ENCODE results near the gene GALNT2. TPM values are rescaled to one million over a fixed set of nuclear protein-coding genes. Genes with fewer than 3 reads are reported as not detected.

Gene GALNT2
- total RNA-seq, 4 donors from 2014 or later, result 47.9 to 78.6 (median 60.0) TPM

DNA sequence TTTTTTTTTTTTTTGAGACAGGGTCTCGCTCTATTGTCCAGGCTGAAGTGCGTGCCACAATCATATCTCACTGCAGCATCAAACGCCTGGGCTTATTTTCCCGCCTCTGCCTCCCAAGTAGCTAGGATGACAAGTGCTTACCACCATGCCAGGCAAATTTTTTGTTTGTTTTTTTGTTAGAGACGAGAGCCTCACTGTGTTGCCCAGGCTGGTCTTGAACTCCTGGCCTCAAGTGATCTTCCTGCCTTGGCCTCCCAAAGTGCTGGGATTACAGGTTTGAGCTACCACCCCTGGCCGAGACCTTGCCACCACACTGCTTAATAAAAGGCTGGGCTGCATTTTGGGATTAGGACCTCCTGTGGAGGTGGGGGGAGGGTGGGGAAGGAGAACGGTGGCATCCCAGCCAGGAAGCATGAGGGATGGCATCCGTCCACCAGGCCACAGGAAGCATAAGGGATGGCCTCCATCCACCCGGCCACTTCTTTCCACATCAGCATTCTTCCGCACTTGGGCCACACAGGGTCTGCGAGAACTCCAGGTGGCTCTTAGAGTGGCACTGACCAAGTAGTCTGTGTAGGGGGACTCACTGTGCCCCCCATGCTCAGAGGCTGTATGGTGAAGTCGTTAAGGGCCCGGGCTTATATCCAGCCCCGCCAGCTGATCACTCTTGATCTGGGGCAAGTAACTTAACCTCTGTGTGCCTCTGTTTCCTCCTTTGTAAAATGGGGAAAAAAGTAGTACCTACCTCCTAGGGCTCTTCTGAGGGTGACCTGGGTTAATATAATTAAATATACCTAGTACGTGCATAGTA, 75.0 kb downstream of the GALNT2 start:
- Histone ChIP-seq H3K36me3 (no peaks in the 10 kb centered on the region), H3K27me3 (no peaks in the 10 kb centered on the region), H3K4me3 (no peak overlapping the region), H3K27ac (peak overlapping the region in 1 of 4 donors; percentile 86), H3K9me3 (no peaks in the 10 kb centered on the region), H3K4me1 (peaks cover 0 to 88% (median 69%) of the 10 kb centered on the region in 4 donors)
- no peak for TF ChIP-seq POLR2A (IDR thresholded peaks at IDR 0.05)
- TF ChIP-seq, protein P1, sequence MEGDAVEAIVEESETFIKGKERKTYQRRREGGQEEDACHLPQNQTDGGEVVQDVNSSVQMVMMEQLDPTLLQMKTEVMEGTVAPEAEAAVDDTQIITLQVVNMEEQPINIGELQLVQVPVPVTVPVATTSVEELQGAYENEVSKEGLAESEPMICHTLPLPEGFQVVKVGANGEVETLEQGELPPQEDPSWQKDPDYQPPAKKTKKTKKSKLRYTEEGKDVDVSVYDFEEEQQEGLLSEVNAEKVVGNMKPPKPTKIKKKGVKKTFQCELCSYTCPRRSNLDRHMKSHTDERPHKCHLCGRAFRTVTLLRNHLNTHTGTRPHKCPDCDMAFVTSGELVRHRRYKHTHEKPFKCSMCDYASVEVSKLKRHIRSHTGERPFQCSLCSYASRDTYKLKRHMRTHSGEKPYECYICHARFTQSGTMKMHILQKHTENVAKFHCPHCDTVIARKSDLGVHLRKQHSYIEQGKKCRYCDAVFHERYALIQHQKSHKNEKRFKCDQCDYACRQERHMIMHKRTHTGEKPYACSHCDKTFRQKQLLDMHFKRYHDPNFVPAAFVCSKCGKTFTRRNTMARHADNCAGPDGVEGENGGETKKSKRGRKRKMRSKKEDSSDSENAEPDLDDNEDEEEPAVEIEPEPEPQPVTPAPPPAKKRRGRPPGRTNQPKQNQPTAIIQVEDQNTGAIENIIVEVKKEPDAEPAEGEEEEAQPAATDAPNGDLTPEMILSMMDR (IDR thresholded peaks at IDR 0.05), result no peak
- no peak for TF ChIP-seq EP300 (IDR thresholded peaks at IDR 0.05)
- WGBS, 2 donors, result 85 to 87% methylated on average over 15 of the region's 15 CpGs
- DNase-seq (ENCODE audit: low spot score in 2 of 2), result no peak

DNA sequence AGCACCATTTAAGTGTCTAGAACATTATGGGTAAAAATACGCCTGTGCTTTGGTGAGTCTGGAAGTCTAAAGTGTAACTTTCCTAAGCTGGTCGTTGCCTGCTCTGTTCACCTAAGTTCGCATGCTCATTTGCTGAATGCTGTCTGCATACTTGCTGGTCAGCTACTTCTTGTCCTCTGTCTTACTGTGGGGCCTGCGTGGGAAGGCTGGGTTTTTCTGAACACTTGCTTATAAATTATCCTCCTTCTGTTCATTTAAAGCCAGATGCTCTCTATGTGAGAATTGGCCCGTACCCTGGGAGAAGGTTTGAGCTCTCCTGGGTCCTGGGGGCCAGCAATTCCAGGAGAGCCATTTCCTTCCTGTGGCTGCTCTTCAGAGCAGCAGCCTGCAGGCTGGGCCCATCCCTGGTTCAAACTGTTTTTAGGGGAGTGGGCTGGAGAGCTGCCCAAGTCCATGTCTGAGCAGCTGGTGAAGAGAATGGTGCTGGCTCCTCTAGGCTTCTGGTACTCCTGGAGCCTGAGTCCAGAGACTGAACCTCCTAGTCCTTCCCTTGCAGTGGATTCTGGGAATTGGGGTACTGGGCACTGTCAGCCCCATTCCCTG, 75.7 kb downstream of the GALNT2 start:
- Histone ChIP-seq H3K4me3 (no peak overlapping the region), H3K36me3 (no peaks in the 10 kb centered on the region), H3K9me3 (no peaks in the 10 kb centered on the region), H3K27ac (peak overlapping the region in 3 of 4 donors; percentile 2 to 86 (median 30)), H3K4me1 (peaks cover 0 to 88% (median 69%) of the 10 kb centered on the region in 4 donors), H3K27me3 (no peaks in the 10 kb centered on the region)
- WGBS, 2 donors, result 47 to 55% methylated on average over 5 of the region's 5 CpGs
- no peak for DNase-seq (ENCODE audit: low spot score in 2 of 2)
- TF ChIP-seq, protein P1 (IDR thresholded peaks at IDR 0.05), result no peak
- TF ChIP-seq EP300 (IDR thresholded peaks at IDR 0.05) (no peak), POLR2A (IDR thresholded peaks at IDR 0.05) (no peak)

DNA sequence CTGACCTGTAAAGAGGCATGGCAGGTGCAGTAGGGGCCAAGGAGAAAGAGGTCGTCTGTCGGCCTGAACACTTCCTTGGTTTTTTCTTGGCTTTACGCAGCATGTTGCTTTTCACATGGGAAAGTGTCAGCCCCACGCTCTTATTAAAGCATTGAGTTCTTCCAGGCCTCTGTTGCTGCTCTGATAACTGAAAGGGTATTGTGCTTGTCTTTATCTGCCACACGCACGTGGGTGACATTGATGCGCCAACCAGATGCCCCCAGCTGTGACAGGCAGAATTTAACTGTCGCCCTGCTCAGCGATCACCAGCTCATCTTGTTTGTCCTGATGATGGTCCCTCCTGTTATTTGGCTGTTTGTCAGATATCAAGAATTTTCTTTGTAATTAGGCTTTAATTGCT, 76.5 kb downstream of the GALNT2 start:
- no peak for DNase-seq (ENCODE audit: low spot score in 2 of 2)
- H3K4me1 ChIP-seq, result peaks cover 0 to 92% (median 70%) of the 10 kb centered on the region in 4 donors
- H3K9me3 ChIP-seq, result no peaks in the 10 kb centered on the region
- 47 to 56% methylated on average over 9 of the region's 9 CpGs for WGBS, 2 donors
- peak overlapping the region in 3 of 4 donors; percentile 2 to 86 (median 30) for H3K27ac ChIP-seq
- H3K27me3 ChIP-seq, result no peaks in the 10 kb centered on the region
- H3K4me3 ChIP-seq, result no peak overlapping the region
- TF ChIP-seq POLR2A (IDR thresholded peaks at IDR 0.05) (no peak), EP300 (IDR thresholded peaks at IDR 0.05) (no peak)
- TF ChIP-seq, protein P1 (IDR thresholded peaks at IDR 0.05), result no peak
- H3K36me3 ChIP-seq, result no peaks in the 10 kb centered on the region

DNA sequence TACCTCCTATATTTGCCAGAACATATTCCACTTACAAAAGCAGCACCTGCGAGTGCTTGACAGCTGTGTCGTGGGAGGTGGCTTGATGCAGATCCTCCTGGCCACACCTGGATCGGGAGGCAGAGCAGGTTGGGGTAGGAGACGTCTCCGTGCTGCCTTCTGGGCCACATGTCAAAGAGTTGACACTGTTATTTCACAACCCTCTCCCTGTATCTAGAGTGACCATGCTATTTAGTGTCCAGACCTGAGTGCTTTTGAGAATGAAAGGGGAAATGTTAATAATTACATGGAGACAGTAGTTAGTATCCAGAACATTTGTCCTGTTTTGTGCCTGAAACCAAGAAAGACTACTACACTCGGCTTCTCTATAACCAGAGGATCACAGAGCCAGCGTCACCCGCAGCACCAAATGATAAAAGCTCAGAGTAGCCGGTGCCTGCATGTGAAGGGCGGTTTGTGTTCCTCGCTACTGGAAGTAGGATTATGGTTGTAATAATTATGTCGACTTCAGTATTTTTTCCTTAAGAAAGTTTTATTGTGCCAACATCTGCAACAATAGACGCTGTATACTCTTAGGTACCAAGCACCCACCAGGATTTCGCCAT, 77.1 kb downstream of the GALNT2 start:
- no peak overlapping the region for H3K4me3 ChIP-seq
- peak overlapping the region in 2 of 4 donors; percentile 86 to 92 for H3K27ac ChIP-seq
- WGBS, 2 donors, result 72 to 80% methylated on average over 14 of the region's 14 CpGs
- H3K9me3 ChIP-seq, result no peaks in the 10 kb centered on the region
- H3K4me1 ChIP-seq, result peaks cover 0 to 95% (median 72%) of the 10 kb centered on the region in 4 donors
- TF ChIP-seq, protein P1 (IDR thresholded peaks at IDR 0.05), result no peak
- TF ChIP-seq EP300 (IDR thresholded peaks at IDR 0.05) (no peak), POLR2A (IDR thresholded peaks at IDR 0.05) (no peak)
- no peaks in the 10 kb centered on the region for H3K36me3 ChIP-seq
- DNase-seq (ENCODE audit: low spot score in 2 of 2), result no peak
- H3K27me3 ChIP-seq, result no peaks in the 10 kb centered on the region

Measured in tibial nerve (tissue), 4 donors.